ENCODE data around the gene SPTBN4. TPM values are rescaled to one million over a fixed set of nuclear protein-coding genes. Genes with fewer than 3 reads are reported as not detected.
A peak's percentile ranks its signal among the peaks of the same experiment; 100 is the strongest.

Gene SPTBN4
- total RNA-seq, 1 experiment from 2014 or later, result 0.82 TPM

- intact Hi-C loops (cut with micrococcal nuclease; ENCODE audit: unreplicated experiment), result loop anchor here (5.0 kb wide), 2 partner anchors 61 to 136 kb away; partner anchors contain the start of gene LTBP4
- peak overlapping the region; percentile 36 for H3K27ac Mint-ChIP-seq (ENCODE audit: unreplicated experiment)
- H3K4me1 Mint-ChIP-seq (ENCODE audit: low read depth, unreplicated experiment), result peaks cover 20% of the 10 kb centered on the region
- Histone ChIP-seq H3K4me3 (ENCODE audit: low read depth, low read length) (peak overlapping the region; percentile 35), H3K4me1 (peaks cover 20% of the 10 kb centered on the region), H3K27me3 (replicated peaks; ENCODE audit: control insufficient read depth, insufficient read depth, low read length) (no peaks in the 10 kb centered on the region), H3K9me3 (no peaks in the 10 kb centered on the region), H3K36me3 (ENCODE audit: control insufficient read depth, insufficient read depth, low read length) (no peaks in the 10 kb centered on the region)
- ChIA-PET CTCF (interaction anchor here (0.5 to 3.2 kb wide), 16 partner anchors 13 to 1240 kb away, joined by 3 to 34 read pairs (median 6); partner anchors contain the start of genes ACTMAP, SERTAD1 and SERTAD3), POLR2A (interaction anchor here (0.5 to 1.8 kb wide), 15 partner anchors 10 to 986 kb away, joined by 3 to 17 read pairs (median 5); partner anchors contain the start of genes ACTMAP, C19orf47, PLD3 and SERTAD1)
- peak overlapping the region; percentile 79 for H3K4me3 Mint-ChIP-seq (ENCODE audit: unreplicated experiment)
- TF ChIP-seq CTCF (IDR thresholded peaks at IDR 0.05; ENCODE audit: insufficient read depth in 1 of 2, low read depth in 1 of 2, low read length in 1 of 2, severe bottlenecking in 1 of 2, unreplicated experiment in 1 of 2), result no peak
- no peaks in the 10 kb centered on the region for H3K9me3 Mint-ChIP-seq (ENCODE audit: unreplicated experiment)
- no TSS peak for BruUV-seq (replicated peaks)
- H3K27me3 Mint-ChIP-seq (ENCODE audit: insufficient read depth, unreplicated experiment), result peaks cover 4% of the 10 kb centered on the region
- DNase-seq, result no peak
- peaks cover 16% of the 10 kb centered on the region for H3K36me3 Mint-ChIP-seq (ENCODE audit: insufficient read depth, unreplicated experiment)
These were observed 399 bp upstream of the SPTBN4 start for GRCh38 chr19:40466219-40466984.

GRCh38 chr19:40469011-40469410 is 2.2 kb downstream of the SPTBN4 start:
- no peaks in the 10 kb centered on the region for H3K9me3 ChIP-seq
- TF ChIP-seq CTCF (IDR thresholded peaks at IDR 0.05; ENCODE audit: insufficient read depth in 1 of 2, low read depth in 1 of 2, low read length in 1 of 2, severe bottlenecking in 1 of 2, unreplicated experiment in 1 of 2), result no peak
- DNase-seq, result no peak

GRCh38 chr19:40471111-40471510 is 4.3 kb downstream of the SPTBN4 start:
- H3K27ac Mint-ChIP-seq (ENCODE audit: unreplicated experiment), result no peak overlapping the region
- CTCF ChIA-PET, result interaction anchor here (0.6 kb wide), 1 partner anchor 22 kb away, joined by 3 read pairs; no protein-coding TSS in a partner anchor
- Histone ChIP-seq H3K27me3 (replicated peaks; ENCODE audit: control insufficient read depth, insufficient read depth, low read length) (no peaks in the 10 kb centered on the region), H3K4me3 (ENCODE audit: low read depth, low read length) (no peak overlapping the region), H3K4me1 (peaks cover 6% of the 10 kb centered on the region), H3K36me3 (ENCODE audit: control insufficient read depth, insufficient read depth, low read length) (no peaks in the 10 kb centered on the region), H3K9me3 (no peaks in the 10 kb centered on the region)
- peaks cover 4% of the 10 kb centered on the region for H3K27me3 Mint-ChIP-seq (ENCODE audit: insufficient read depth, unreplicated experiment)
- no peak for TF ChIP-seq CTCF (IDR thresholded peaks at IDR 0.05; ENCODE audit: insufficient read depth in 1 of 2, low read depth in 1 of 2, low read length in 1 of 2, severe bottlenecking in 1 of 2, unreplicated experiment in 1 of 2)
- peaks cover under 1% of the 10 kb centered on the region for H3K36me3 Mint-ChIP-seq (ENCODE audit: insufficient read depth, unreplicated experiment)
- H3K4me1 Mint-ChIP-seq (ENCODE audit: low read depth, unreplicated experiment), result peaks cover 7% of the 10 kb centered on the region
- no peak for DNase-seq
- intact Hi-C loops (cut with micrococcal nuclease; ENCODE audit: unreplicated experiment), result no loop called here
- H3K9me3 Mint-ChIP-seq (ENCODE audit: unreplicated experiment), result no peaks in the 10 kb centered on the region
- POLR2A ChIA-PET, result no interaction called here
- BruUV-seq (replicated peaks), result no TSS peak
- H3K4me3 Mint-ChIP-seq (ENCODE audit: unreplicated experiment), result no peak overlapping the region

More at GRCh38 chr19:40469011-40469410, 2.2 kb downstream of the SPTBN4 start:
- Mint-ChIP-seq H3K27me3 (ENCODE audit: insufficient read depth, unreplicated experiment) (peaks cover 4% of the 10 kb centered on the region), H3K4me3 (ENCODE audit: unreplicated experiment) (no peak overlapping the region), H3K27ac (ENCODE audit: unreplicated experiment) (no peak overlapping the region), H3K36me3 (ENCODE audit: insufficient read depth, unreplicated experiment) (peaks cover 11% of the 10 kb centered on the region), H3K4me1 (ENCODE audit: low read depth, unreplicated experiment) (peaks cover 20% of the 10 kb centered on the region), H3K9me3 (ENCODE audit: unreplicated experiment) (no peaks in the 10 kb centered on the region)
- ChIA-PET POLR2A (no interaction called here), CTCF (no interaction called here)
- intact Hi-C loops (cut with micrococcal nuclease; ENCODE audit: unreplicated experiment), result loop anchor here (5.0 kb wide), 2 partner anchors 58 to 133 kb away; partner anchors contain the start of gene LTBP4
- Histone ChIP-seq H3K4me1 (peaks cover 17% of the 10 kb centered on the region), H3K27me3 (replicated peaks; ENCODE audit: control insufficient read depth, insufficient read depth, low read length) (no peaks in the 10 kb centered on the region), H3K36me3 (ENCODE audit: control insufficient read depth, insufficient read depth, low read length) (no peaks in the 10 kb centered on the region), H3K4me3 (ENCODE audit: low read depth, low read length) (no peak overlapping the region)
- no TSS peak for BruUV-seq (replicated peaks)
